HG02759 (cell line): Measurements from ENCODE around the gene SNX7.
A peak's percentile ranks its signal among the peaks of the same experiment; 100 is the strongest.

ENCODE experiments used
- ATAC-seq: cut with Tn5 transposase; IDR thresholded peaks from one replicate; pipeline ENCODE4 v1.9.1; 2021; ENCODE audit warnings: mild to moderate bottlenecking, moderate library complexity; ENCODE audit not compliant: unreplicated experiment

Gene SNX7

GRCh38 chr1:98661544-98662355 lies at the start of gene SNX7:
TSS of gene SNX7 (plus strand) at chr1:98661721. CDS start at chr1:98661732, 11 bp downstream.
- ATAC-seq, result peak; percentile 93

- no peak for ATAC-seq
These were observed 24.2 kb upstream of the SNX7 start for GRCh38 chr1:98637316-98637715.

GRCh38 chr1:98638185-98638584 lies 23.3 kb upstream of the SNX7 start:
- no peak for ATAC-seq

- no peak for ATAC-seq
These were observed 17.0 kb upstream of the SNX7 start for GRCh38 chr1:98644510-98644909.

GRCh38 chr1:98651116-98651632 lies 10.3 kb upstream of the SNX7 start:
- peak; percentile 54 for ATAC-seq

- no peak for ATAC-seq
These were observed 8.4 kb upstream of the SNX7 start for GRCh38 chr1:98653123-98653522.

- no peak for ATAC-seq
These were observed 1.6 kb upstream of the SNX7 start for GRCh38 chr1:98659879-98660278.

GRCh38 chr1:98660940-98661543 lies 479 bp upstream of the SNX7 start:
- ATAC-seq, result no peak

- no peak for ATAC-seq
These were observed 792 bp downstream of the SNX7 start for GRCh38 chr1:98662356-98662670.

- ATAC-seq, result no peak
These were observed 7.2 kb downstream of the SNX7 start for GRCh38 chr1:98668733-98669132.

GRCh38 chr1:98669355-98670296 lies 8.1 kb downstream of the SNX7 start:
- no peak for ATAC-seq

- no peak for ATAC-seq
These were observed 10.7 kb downstream of the SNX7 start for GRCh38 chr1:98672189-98672588.

- no peak for ATAC-seq
These were observed 12.7 kb downstream of the SNX7 start for GRCh38 chr1:98674075-98674781.

- no peak for ATAC-seq
These were observed 13.8 kb downstream of the SNX7 start for GRCh38 chr1:98675282-98675681.

- ATAC-seq, result no peak
These were observed 15.8 kb downstream of the SNX7 start for GRCh38 chr1:98677288-98677687.

- ATAC-seq, result no peak
These were observed 20.3 kb downstream of the SNX7 start for GRCh38 chr1:98681812-98682211.

GRCh38 chr1:98688110-98688739 lies 26.7 kb downstream of the SNX7 start:
- ATAC-seq, result peak; percentile 84

GRCh38 chr1:98690576-98690975 lies 29.1 kb downstream of the SNX7 start:
- ATAC-seq, result no peak

- no peak for ATAC-seq
These were observed 31.0 kb downstream of the SNX7 start for GRCh38 chr1:98692482-98692881.

GRCh38 chr1:98693385-98693784 lies 31.9 kb downstream of the SNX7 start:
- ATAC-seq, result no peak
